ENCODE results near the gene TWIST2. TPM values are rescaled to one million over a fixed set of nuclear protein-coding genes. Genes with fewer than 3 reads are reported as not detected.

Gene TWIST2
- total RNA-seq, 1 experiment from 2014 or later: 0.22 TPM

DNA sequence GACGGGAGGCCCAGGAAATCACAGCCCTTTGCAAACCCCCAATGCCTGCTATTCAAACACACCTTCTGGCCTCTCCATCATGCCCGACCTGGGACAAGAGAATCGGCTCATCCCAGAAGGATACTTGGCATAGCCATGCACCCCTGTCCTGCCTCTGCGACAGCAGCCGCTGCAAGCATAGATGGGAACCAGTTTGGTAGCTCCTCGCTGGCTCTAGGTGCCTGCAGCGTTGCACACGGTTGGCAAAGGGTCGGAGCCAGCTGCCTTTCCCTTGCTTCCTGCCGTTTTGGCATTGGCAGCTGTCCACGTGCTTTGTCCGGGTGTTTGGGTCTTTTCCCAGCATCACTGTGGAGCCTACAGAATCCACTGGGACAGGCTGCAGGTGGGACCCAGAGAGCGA, 76.9 kb downstream of the TWIST2 start:
- no peaks in the 10 kb centered on the region for H3K23me2 ChIP-seq (ENCODE audit: insufficient read length, low read depth, low read length, poor library complexity, severe bottlenecking)
- no peaks in the 10 kb centered on the region for H3K27me3 ChIP-seq (ENCODE audit: insufficient read depth, low read length)
- no peaks in the 10 kb centered on the region for H3K4me1 ChIP-seq (ENCODE audit: insufficient read depth, low read length)
- H2BK120ac ChIP-seq (ENCODE audit: low read depth, low read length, poor library complexity, severe bottlenecking): no peak overlapping the region
- no peak overlapping the region for H3K4ac ChIP-seq (ENCODE audit: low read depth, low read length)
- no peak overlapping the region for H2BK20ac ChIP-seq (ENCODE audit: low read depth, low read length, poor library complexity, severe bottlenecking)
- DNase-seq: no peak
- no peak overlapping the region for H2AFZ ChIP-seq (ENCODE audit: low read length)
- no peaks in the 10 kb centered on the region for H3K79me1 ChIP-seq (ENCODE audit: insufficient read depth, low read depth, low read length, poor library complexity, severe bottlenecking)
- H3T11ph ChIP-seq (ENCODE audit: low read length): no peak overlapping the region
- no peak overlapping the region for H4K5ac ChIP-seq (ENCODE audit: insufficient read length, low read depth, low read length)
- H2BK12ac ChIP-seq (ENCODE audit: insufficient read length, low read depth, low read length): no peak overlapping the region
- no peaks in the 10 kb centered on the region for H3K79me2 ChIP-seq (ENCODE audit: insufficient read depth, low read length)
- Mint-ChIP-seq H3K27ac (no peak overlapping the region), H3K27me3 (ENCODE audit: low read depth) (peaks cover 19% of the 10 kb centered on the region), H3K4me1 (no peaks in the 10 kb centered on the region), H3K36me3 (ENCODE audit: insufficient read depth in 1 of 3, low read depth in 3 of 3) (no peaks in the 10 kb centered on the region), H3K9me3 (no peaks in the 10 kb centered on the region), H3K4me3 (no peak overlapping the region)
- TF ChIP-seq, protein P1, sequence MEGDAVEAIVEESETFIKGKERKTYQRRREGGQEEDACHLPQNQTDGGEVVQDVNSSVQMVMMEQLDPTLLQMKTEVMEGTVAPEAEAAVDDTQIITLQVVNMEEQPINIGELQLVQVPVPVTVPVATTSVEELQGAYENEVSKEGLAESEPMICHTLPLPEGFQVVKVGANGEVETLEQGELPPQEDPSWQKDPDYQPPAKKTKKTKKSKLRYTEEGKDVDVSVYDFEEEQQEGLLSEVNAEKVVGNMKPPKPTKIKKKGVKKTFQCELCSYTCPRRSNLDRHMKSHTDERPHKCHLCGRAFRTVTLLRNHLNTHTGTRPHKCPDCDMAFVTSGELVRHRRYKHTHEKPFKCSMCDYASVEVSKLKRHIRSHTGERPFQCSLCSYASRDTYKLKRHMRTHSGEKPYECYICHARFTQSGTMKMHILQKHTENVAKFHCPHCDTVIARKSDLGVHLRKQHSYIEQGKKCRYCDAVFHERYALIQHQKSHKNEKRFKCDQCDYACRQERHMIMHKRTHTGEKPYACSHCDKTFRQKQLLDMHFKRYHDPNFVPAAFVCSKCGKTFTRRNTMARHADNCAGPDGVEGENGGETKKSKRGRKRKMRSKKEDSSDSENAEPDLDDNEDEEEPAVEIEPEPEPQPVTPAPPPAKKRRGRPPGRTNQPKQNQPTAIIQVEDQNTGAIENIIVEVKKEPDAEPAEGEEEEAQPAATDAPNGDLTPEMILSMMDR (conservative IDR thresholded peaks at IDR 0.05): no peak
- H3K56ac ChIP-seq (ENCODE audit: insufficient read length, low read depth, low read length): no peak overlapping the region
- no peak overlapping the region for H3K14ac ChIP-seq (ENCODE audit: insufficient read depth, low read length)
- no peak overlapping the region for H2BK15ac ChIP-seq (ENCODE audit: low read depth, low read length)
- no peaks in the 10 kb centered on the region for H4K20me1 ChIP-seq (ENCODE audit: control insufficient read depth, insufficient read depth, insufficient read length)
- no peak overlapping the region for H3K9ac ChIP-seq (ENCODE audit: extremely low read depth, insufficient read length, low read length)
- H4K8ac ChIP-seq (replicated peaks; ENCODE audit: insufficient read length, low read depth, low read length): no peak overlapping the region
- H3K27ac ChIP-seq (ENCODE audit: insufficient read length, low read depth, low read length): no peak overlapping the region
- H3K18ac ChIP-seq (ENCODE audit: insufficient read length, low read depth, low read length): no peak overlapping the region
- no peak overlapping the region for H3K23ac ChIP-seq (ENCODE audit: insufficient read length, low read depth, low read length)
- no peaks in the 10 kb centered on the region for H3K9me3 ChIP-seq (ENCODE audit: control insufficient read depth, low read depth, low read length)
- WGBS (ENCODE audit: extremely low coverage, insufficient read length, low lambda C conversion rate): no CpG with 5 or more reads among the region's 13 CpGs
- no peak overlapping the region for H3K4me2 ChIP-seq (ENCODE audit: insufficient read depth, insufficient read length, low read length)
- H4K91ac ChIP-seq (ENCODE audit: insufficient read length, low read depth, low read length): no peak overlapping the region
- no peak overlapping the region for H2BK5ac ChIP-seq (ENCODE audit: insufficient read length, low read length)
- no peak overlapping the region for H2AK5ac ChIP-seq (ENCODE audit: insufficient read length, low read length)

Data from H9 (cell line).